Loucy (cell line): ENCODE data around the gene LTBP4.

Experiments
- CTCF ChIP-seq: fragments of 200-600 bp; sonication (generic); conservative IDR thresholded peaks from 2 replicates; pipeline ENCODE4 v1.5.1; 2014; ENCODE audit warnings: mild to moderate bottlenecking, antibody characterized with exemption, low read length
- EZH2phosphoT487 ChIP-seq: fragments of 200-600 bp; IDR thresholded peaks from 2 replicates; pipeline ENCODE4 v1.6.1; 2018; ENCODE audit warnings: antibody characterized with exemption, mild to moderate bottlenecking, moderate library complexity, borderline replicate concordance

GRCh38 chr19:40662925-40663694 lies 61.9 kb downstream of the LTBP4 start:
- TF ChIP-seq CTCF, result peak; percentile 79
- no peak for TF ChIP-seq EZH2phosphoT487
